HG02571 (cell line): Measurements from ENCODE around the gene CORO2A.
"Not testable (repeated sequence)": the region's sequence is repeated elsewhere in the genome, so short reads cannot be mapped to it uniquely, and the experiment has no call there.

ENCODE experiments used
- ATAC-seq: cut with Tn5 transposase; IDR thresholded peaks from one replicate; pipeline ENCODE4 v1.9.1; 2021; ENCODE audit warnings: mild to moderate bottlenecking, moderate library complexity; ENCODE audit not compliant: unreplicated experiment

Gene CORO2A

GRCh38 chr9:98118640-98119601 lies 73.5 kb downstream of the CORO2A start, which contains the start of gene TRIM14:
TRIM14 (minus strand) TSS chr9:98119222; CDS start chr9:98119188, 34 bp downstream.
- ATAC-seq: peak; percentile 70

- ATAC-seq: peak; percentile 28
These were observed 74.3 kb downstream of the CORO2A start for GRCh38 chr9:98117984-98118639.

- not testable (repeated sequence) for ATAC-seq
These were observed 75.3 kb downstream of the CORO2A start for GRCh38 chr9:98117097-98117496.

GRCh38 chr9:98109052-98109451 lies 83.4 kb downstream of the CORO2A start:
- ATAC-seq: no peak

- ATAC-seq: peak; percentile 62
These were observed 83.9 kb downstream of the CORO2A start for GRCh38 chr9:98108531-98109031.

GRCh38 chr9:98107926-98108325 lies 84.5 kb downstream of the CORO2A start:
- ATAC-seq: no peak

- ATAC-seq: no peak
These were observed 87.4 kb downstream of the CORO2A start for GRCh38 chr9:98105006-98105405.

- no peak for ATAC-seq
These were observed 88.0 kb downstream of the CORO2A start for GRCh38 chr9:98104445-98104881.

- peak; percentile 96 for ATAC-seq
These were observed 90.6 kb downstream of the CORO2A start for GRCh38 chr9:98101868-98102273.

GRCh38 chr9:98101416-98101815 lies 91.0 kb downstream of the CORO2A start:
- no peak for ATAC-seq

GRCh38 chr9:98100456-98100855 lies 92.0 kb downstream of the CORO2A start:
- no peak for ATAC-seq

- no peak for ATAC-seq
These were observed 92.5 kb downstream of the CORO2A start for GRCh38 chr9:98099898-98100297.

GRCh38 chr9:98099346-98099745 lies 93.1 kb downstream of the CORO2A start:
- ATAC-seq: no peak

GRCh38 chr9:98097836-98098235 lies 94.6 kb downstream of the CORO2A start:
- no peak for ATAC-seq

GRCh38 chr9:98096091-98096490 lies 96.3 kb downstream of the CORO2A start:
- no peak for ATAC-seq

GRCh38 chr9:98095401-98095800 lies 97.0 kb downstream of the CORO2A start:
- no peak for ATAC-seq

- ATAC-seq: no peak
These were observed 97.6 kb downstream of the CORO2A start for GRCh38 chr9:98094851-98095250.

- ATAC-seq: no peak
These were observed 98.1 kb downstream of the CORO2A start for GRCh38 chr9:98094316-98094715.

- ATAC-seq: no peak
These were observed 99.9 kb downstream of the CORO2A start for GRCh38 chr9:98092613-98092931.

- ATAC-seq: no peak
These were observed 100.5 kb downstream of the CORO2A start for GRCh38 chr9:98091735-98092612.

- ATAC-seq: not testable (repeated sequence)
These were observed 101.8 kb downstream of the CORO2A start for GRCh38 chr9:98090674-98091073.
